Measurements from ENCODE around the gene ADCY10. TPM values are rescaled to one million over a fixed set of nuclear protein-coding genes. Genes with fewer than 3 reads are reported as not detected.

The ADCY10 gene
- total RNA-seq, 4 donors from 2014 or later: 1.2 to 4.9 (median 2.4) TPM; not detected in 1

DNA sequence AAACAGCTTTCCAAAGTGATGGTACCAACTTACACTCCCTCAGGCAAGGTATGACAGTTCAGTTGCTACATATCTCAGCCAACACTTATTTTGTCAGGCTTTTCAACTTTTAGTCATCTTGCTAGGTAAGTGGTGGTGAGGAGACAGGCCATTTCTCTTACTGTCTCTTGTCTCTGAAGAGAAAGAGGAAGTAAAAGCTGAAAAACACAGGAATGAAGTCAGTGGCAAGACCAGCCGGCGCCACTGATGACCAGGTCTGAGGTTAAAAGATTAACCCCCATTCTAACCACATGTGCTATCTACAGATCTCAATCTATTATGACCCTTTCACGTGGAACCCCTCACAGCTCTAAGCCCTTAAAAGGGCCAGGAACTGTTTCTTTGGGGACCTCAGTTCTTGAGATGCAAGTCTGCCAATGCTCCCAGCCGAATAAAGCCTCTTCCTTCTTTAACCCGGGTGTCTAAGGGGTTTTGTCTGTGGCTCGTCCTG, 4.2 kb downstream of the ADCY10 start:
- no peak overlapping the region for H3K27ac ChIP-seq
- H3K4me3 ChIP-seq: no peak overlapping the region
- H3K4me1 ChIP-seq: no peaks in the 10 kb centered on the region
- TF ChIP-seq POLR2A (IDR thresholded peaks at IDR 0.05): no peak
- TF ChIP-seq, protein P1, sequence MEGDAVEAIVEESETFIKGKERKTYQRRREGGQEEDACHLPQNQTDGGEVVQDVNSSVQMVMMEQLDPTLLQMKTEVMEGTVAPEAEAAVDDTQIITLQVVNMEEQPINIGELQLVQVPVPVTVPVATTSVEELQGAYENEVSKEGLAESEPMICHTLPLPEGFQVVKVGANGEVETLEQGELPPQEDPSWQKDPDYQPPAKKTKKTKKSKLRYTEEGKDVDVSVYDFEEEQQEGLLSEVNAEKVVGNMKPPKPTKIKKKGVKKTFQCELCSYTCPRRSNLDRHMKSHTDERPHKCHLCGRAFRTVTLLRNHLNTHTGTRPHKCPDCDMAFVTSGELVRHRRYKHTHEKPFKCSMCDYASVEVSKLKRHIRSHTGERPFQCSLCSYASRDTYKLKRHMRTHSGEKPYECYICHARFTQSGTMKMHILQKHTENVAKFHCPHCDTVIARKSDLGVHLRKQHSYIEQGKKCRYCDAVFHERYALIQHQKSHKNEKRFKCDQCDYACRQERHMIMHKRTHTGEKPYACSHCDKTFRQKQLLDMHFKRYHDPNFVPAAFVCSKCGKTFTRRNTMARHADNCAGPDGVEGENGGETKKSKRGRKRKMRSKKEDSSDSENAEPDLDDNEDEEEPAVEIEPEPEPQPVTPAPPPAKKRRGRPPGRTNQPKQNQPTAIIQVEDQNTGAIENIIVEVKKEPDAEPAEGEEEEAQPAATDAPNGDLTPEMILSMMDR (IDR thresholded peaks at IDR 0.05): no peak
- no peak for DNase-seq
- peaks cover 0 to 4% (median 0%) of the 10 kb centered on the region in 4 donors for H3K9me3 ChIP-seq
- H3K27me3 ChIP-seq: no peaks in the 10 kb centered on the region
- no peaks in the 10 kb centered on the region for H3K36me3 ChIP-seq

DNA sequence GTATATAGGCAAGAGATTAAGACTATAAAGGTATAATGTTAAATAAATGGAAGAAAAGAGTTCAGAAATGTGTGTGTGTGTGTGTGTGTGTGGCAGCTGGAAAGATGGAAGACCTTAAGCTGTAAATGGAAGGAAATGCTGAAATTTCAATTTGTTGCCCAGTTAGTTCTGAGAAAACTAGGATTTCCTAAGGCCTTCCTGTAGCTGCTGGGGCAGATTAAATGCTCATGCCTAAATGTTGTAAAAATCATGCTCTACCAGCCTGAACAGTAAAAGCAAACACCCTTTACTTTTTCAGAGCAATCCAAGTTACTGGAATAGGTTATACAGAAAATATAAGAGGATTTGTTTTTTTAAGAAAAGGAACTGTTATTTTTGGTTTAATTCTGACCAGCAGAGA, 8.3 kb downstream of the ADCY10 start:
- DNase-seq: no peak
- H3K4me3 ChIP-seq: no peak overlapping the region
- no peaks in the 10 kb centered on the region for H3K36me3 ChIP-seq
- peaks cover 0 to 4% (median 0%) of the 10 kb centered on the region in 4 donors for H3K9me3 ChIP-seq
- no peaks in the 10 kb centered on the region for H3K4me1 ChIP-seq
- no peak overlapping the region for H3K27ac ChIP-seq
- no peaks in the 10 kb centered on the region for H3K27me3 ChIP-seq
- no peak for TF ChIP-seq POLR2A (IDR thresholded peaks at IDR 0.05)

DNA sequence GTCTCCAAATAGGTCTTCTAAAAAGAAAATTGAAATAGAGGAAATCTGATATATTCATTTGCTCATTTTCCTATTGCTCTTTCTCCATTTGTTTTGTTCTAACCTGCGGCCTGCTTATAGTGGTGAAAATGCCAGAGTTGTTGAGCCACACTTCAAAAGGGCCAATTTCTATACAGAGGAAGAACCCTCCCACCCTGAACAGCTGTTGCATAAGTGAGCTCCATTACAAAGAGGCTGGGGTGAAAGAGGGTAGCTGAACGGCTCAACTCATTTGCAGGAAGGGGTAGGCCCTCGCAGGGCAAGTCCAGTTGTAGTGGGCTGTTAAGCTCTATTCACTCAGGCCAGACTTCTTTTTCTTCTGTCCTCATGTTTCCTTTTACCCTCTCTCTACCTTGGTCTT, 8.8 kb downstream of the ADCY10 start:
- H3K4me3 ChIP-seq: no peak overlapping the region
- H3K9me3 ChIP-seq: peaks cover 0 to 4% (median 0%) of the 10 kb centered on the region in 4 donors
- TF ChIP-seq, protein P1 (IDR thresholded peaks at IDR 0.05): no peak
- TF ChIP-seq POLR2A (IDR thresholded peaks at IDR 0.05): no peak
- no peak for DNase-seq
- no peaks in the 10 kb centered on the region for H3K27me3 ChIP-seq
- no peak overlapping the region for H3K27ac ChIP-seq
- no peaks in the 10 kb centered on the region for H3K4me1 ChIP-seq
- no peaks in the 10 kb centered on the region for H3K36me3 ChIP-seq

DNA sequence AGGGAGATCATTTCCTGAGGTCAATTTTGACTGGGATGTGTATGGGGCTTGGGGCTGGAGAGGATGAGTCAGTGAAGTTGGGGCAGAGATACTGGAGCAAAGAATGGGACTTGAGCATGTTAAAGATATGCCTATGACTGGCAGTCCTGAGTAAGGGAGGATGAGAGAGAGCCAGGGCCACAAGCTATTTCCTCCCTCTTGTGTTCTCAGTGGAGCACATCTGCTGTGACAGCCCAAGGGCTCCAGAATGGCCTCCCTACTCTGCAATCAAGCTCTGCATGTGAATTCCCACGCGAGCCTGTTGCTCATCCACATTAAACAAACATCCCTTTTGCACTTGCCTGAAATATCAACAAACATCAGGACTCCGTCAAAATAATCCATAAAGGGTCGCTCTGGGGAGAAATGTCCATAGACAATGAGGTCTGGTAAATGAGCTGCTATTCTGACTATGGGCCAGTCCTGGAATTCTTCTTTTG, 9.2 kb downstream of the ADCY10 start:
- no peaks in the 10 kb centered on the region for H3K4me1 ChIP-seq
- no peak for DNase-seq
- no peak overlapping the region for H3K4me3 ChIP-seq
- no peaks in the 10 kb centered on the region for H3K27me3 ChIP-seq
- TF ChIP-seq POLR2A (IDR thresholded peaks at IDR 0.05): no peak
- H3K27ac ChIP-seq: no peak overlapping the region
- no peaks in the 10 kb centered on the region for H3K36me3 ChIP-seq
- H3K9me3 ChIP-seq: peaks cover 0 to under 1% (median 0%) of the 10 kb centered on the region in 4 donors

DNA sequence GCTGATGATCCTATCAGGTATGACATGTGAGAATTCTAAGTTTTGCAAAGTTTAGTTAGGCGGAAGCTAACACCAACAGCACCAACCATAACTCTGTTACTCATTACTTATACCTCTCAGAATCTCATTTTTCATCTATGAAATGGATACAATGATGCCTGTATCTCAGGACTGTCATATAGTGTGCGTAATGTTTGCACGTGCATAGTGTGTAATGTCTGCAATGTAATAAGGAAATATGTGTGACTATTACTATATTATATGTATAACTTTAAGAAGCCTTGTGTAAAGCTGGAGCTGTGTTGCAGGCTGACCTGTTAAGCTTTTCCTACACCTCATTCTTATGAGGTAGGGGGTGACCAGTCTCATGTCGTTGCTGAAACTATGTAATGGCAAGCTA, 13.0 kb downstream of the ADCY10 start:
- TF ChIP-seq POLR2A (IDR thresholded peaks at IDR 0.05): no peak
- TF ChIP-seq, protein P1 (IDR thresholded peaks at IDR 0.05): no peak
- Histone ChIP-seq H3K4me1 (no peaks in the 10 kb centered on the region), H3K9me3 (no peaks in the 10 kb centered on the region), H3K36me3 (no peaks in the 10 kb centered on the region), H3K27me3 (no peaks in the 10 kb centered on the region), H3K4me3 (no peak overlapping the region), H3K27ac (no peak overlapping the region)
- DNase-seq: no peak

DNA sequence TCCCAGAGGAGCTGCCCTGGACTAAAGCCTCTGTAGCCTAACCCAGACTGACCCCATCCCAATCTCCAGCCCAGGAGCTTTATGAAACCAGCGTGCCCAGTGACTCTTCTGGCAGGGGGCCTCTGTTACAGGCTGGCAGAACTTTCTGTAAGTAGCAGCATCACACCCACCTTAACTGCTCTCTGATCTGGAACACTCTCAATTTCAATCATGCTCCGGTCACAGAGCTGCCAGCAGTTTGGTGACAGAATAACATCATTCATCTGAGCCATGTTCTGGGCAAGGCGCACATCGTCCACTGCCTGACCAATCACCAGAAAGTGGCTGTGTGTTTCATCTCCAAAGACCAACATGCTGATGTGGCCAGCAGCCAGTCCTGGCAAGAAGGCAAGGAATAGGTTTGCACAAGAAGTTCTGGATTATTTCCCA, 14.7 kb downstream of the ADCY10 start:
- Histone ChIP-seq H3K9me3 (no peaks in the 10 kb centered on the region), H3K27me3 (no peaks in the 10 kb centered on the region), H3K4me1 (no peaks in the 10 kb centered on the region), H3K4me3 (no peak overlapping the region), H3K36me3 (no peaks in the 10 kb centered on the region), H3K27ac (no peak overlapping the region)
- TF ChIP-seq POLR2A (IDR thresholded peaks at IDR 0.05): no peak
- TF ChIP-seq, protein P1 (IDR thresholded peaks at IDR 0.05): no peak
- no peak for DNase-seq

All from Peyer's patch (tissue), 4 donors.